RWPE2 (cell line): ENCODE measurements around the gene SDK2.
A peak's percentile ranks its signal among the peaks of the same experiment; 100 is the strongest.

Experiments used
- ATAC-seq: fragments of 200-7000 bp; cut with Tn5 transposase; 3 replicates; pipeline ENCODE4 v1.9.1; 2021; ENCODE audit warnings: low read depth
- DNase-seq: peaks from one replicate; pipeline ENCODE4 v3.0.0-alpha.2; 2020; ENCODE audit warnings: low spot score
- H3K27ac ChIP-seq: fragments of 450-650 bp; 2 replicates; pipeline ENCODE4 v1.5.1; 2017; ENCODE audit warnings: mild to moderate bottlenecking; ENCODE audit not compliant: poor library complexity, severe bottlenecking
- H3K27me3 ChIP-seq: fragments of 250-450 bp; sonication (Bioruptor Pico); 2 replicates; pipeline ENCODE4 v1.5.1; 2021; ENCODE audit warnings: mild to moderate bottlenecking, moderate library complexity; ENCODE audit not compliant: insufficient read depth, poor library complexity, severe bottlenecking
- H3K36me3 ChIP-seq: fragments of 250-450 bp; sonication (Bioruptor Pico); 2 replicates; pipeline ENCODE4 v1.5.1; 2020; ENCODE audit warnings: low read depth, mild to moderate bottlenecking, moderate library complexity
- H3K4me1 ChIP-seq: fragments of 250-450 bp; sonication (Bioruptor Pico); 2 replicates; pipeline ENCODE4 v1.5.1; 2021; ENCODE audit warnings: mild to moderate bottlenecking, moderate library complexity; ENCODE audit not compliant: insufficient read depth, poor library complexity, severe bottlenecking
- H3K4me3 ChIP-seq: fragments of 250-450 bp; sonication (Bioruptor Pico); 2 replicates; pipeline ENCODE4 v1.5.1; 2021; ENCODE audit warnings: mild to moderate bottlenecking, moderate library complexity; ENCODE audit not compliant: severe bottlenecking
- H3K9me3 ChIP-seq: fragments of 250-450 bp; sonication (Bioruptor Pico); 2 replicates; pipeline ENCODE4 v1.5.1; 2021; ENCODE audit warnings: mild to moderate bottlenecking, moderate library complexity; ENCODE audit not compliant: severe bottlenecking
- TF ChIP-seq, protein P1 (sequence below): fragments of 450-650 bp; IDR thresholded peaks from one replicate; pipeline ENCODE4 v1.5.1; 2017; ENCODE audit warnings: mild to moderate bottlenecking, moderate library complexity; ENCODE audit not compliant: poor library complexity, severe bottlenecking

Gene SDK2

GRCh38 chr17:73343739-73344454 lies 300.3 kb downstream of the SDK2 start:
- H3K27ac ChIP-seq = no peak overlapping the region
- TF ChIP-seq, protein P1, sequence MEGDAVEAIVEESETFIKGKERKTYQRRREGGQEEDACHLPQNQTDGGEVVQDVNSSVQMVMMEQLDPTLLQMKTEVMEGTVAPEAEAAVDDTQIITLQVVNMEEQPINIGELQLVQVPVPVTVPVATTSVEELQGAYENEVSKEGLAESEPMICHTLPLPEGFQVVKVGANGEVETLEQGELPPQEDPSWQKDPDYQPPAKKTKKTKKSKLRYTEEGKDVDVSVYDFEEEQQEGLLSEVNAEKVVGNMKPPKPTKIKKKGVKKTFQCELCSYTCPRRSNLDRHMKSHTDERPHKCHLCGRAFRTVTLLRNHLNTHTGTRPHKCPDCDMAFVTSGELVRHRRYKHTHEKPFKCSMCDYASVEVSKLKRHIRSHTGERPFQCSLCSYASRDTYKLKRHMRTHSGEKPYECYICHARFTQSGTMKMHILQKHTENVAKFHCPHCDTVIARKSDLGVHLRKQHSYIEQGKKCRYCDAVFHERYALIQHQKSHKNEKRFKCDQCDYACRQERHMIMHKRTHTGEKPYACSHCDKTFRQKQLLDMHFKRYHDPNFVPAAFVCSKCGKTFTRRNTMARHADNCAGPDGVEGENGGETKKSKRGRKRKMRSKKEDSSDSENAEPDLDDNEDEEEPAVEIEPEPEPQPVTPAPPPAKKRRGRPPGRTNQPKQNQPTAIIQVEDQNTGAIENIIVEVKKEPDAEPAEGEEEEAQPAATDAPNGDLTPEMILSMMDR = no peak
- no peak overlapping the region for H3K4me3 ChIP-seq
- H3K9me3 ChIP-seq = no peaks in the 10 kb centered on the region
- H3K27me3 ChIP-seq = no peaks in the 10 kb centered on the region
- DNase-seq = no peak
- H3K4me1 ChIP-seq = peaks cover 33% of the 10 kb centered on the region
- H3K36me3 ChIP-seq = no peaks in the 10 kb centered on the region
- no peak for ATAC-seq

DNA sequence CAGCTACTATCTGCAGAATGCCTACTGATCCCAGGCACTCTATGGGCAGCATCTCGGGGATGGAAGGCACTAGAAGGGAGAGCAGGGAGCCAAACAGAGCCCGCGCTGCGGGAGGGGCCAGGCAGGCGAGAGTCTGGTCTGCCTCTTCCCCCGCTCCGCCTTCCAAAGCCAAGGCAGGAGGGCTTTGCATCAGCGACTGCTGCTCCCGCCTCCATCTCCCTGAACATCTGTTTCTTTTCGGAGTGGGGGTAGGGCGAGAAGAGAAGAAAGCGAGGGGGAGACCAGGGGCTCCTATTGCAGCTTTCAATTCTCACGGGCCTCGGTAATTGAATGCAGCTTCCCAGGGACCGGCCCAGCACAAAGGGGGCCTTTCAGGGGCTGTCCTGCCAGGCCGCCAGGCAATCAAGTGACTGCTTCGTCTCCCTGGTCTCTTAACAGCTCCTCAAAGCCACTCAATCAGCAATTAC lies 301.0 kb downstream of the SDK2 start:
- H3K4me1 ChIP-seq = peaks cover 33% of the 10 kb centered on the region
- no peak overlapping the region for H3K27ac ChIP-seq
- no peaks in the 10 kb centered on the region for H3K9me3 ChIP-seq
- ATAC-seq (no peak), DNase-seq (no peak)
- no peak overlapping the region for H3K4me3 ChIP-seq
- H3K27me3 ChIP-seq = no peaks in the 10 kb centered on the region
- H3K36me3 ChIP-seq = no peaks in the 10 kb centered on the region
- TF ChIP-seq, protein P1 = no peak

DNA sequence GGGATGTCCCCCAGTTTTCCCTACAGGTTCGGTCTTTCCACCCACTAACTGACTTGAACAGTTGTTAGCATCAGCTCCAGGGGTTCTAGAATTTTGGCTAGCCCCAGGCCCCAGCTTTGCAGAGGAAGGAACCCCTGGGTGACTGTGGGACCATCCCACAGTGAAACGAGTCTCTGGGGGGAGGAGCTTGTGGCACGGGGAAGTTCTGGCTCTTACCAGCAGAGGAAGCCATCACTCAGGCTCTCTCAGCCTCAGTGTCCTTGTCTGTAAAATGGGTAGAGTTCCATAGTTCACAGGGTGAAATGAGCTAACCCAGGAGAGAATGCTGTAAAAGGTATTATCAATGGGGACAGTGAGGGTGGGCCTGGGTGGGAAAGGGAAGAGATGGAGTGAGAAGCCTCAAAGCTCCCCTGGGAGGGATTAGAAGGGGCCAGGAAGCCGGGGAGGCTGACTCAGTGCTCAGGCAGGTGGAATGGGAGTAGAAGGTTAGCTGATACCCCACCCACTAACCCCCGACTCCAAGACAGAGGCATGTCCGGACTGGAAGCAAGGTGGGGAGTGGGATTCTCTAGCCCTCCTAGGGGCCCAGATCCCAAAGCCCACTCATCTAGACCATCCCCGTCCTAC lies 301.6 kb downstream of the SDK2 start:
- Histone ChIP-seq H3K27ac (peak overlapping the region; percentile 52), H3K36me3 (no peaks in the 10 kb centered on the region), H3K4me3 (no peak overlapping the region), H3K4me1 (peaks cover 33% of the 10 kb centered on the region), H3K27me3 (no peaks in the 10 kb centered on the region), H3K9me3 (no peaks in the 10 kb centered on the region)
- TF ChIP-seq, protein P1 = no peak
- DNase-seq (no peak), ATAC-seq (no peak)

- TF ChIP-seq, protein P1 = no peak
- DNase-seq (no peak), ATAC-seq (peak; percentile 43)
- no peaks in the 10 kb centered on the region for H3K27me3 ChIP-seq
- no peaks in the 10 kb centered on the region for H3K36me3 ChIP-seq
- H3K4me3 ChIP-seq = no peak overlapping the region
- H3K27ac ChIP-seq = peak overlapping the region; percentile 52
- no peaks in the 10 kb centered on the region for H3K9me3 ChIP-seq
- H3K4me1 ChIP-seq = peaks cover 33% of the 10 kb centered on the region
Measured at GRCh38 chr17:73342050-73342522, 302.2 kb downstream of the SDK2 start.
